ENCODE measurements around the gene FEZF2.

FEZF2 gene

GRCh38 chr3:62387251-62387650 lies 13.9 kb upstream of the FEZF2 start:
- H3K9me3 ChIP-seq (ENCODE audit: control insufficient read depth, low read length), result no peaks in the 10 kb centered on the region
- no peaks in the 10 kb centered on the region for H3K4me1 ChIP-seq (ENCODE audit: control insufficient read depth, insufficient read depth, low read length)
- no peaks in the 10 kb centered on the region for H3K36me3 ChIP-seq (ENCODE audit: control insufficient read depth, insufficient read depth, low read length)
- peaks cover under 1% of the 10 kb centered on the region for H3K27me3 ChIP-seq (ENCODE audit: control insufficient read depth, insufficient read depth, low read length)
- H3K4me3 ChIP-seq (ENCODE audit: low read length), result no peak overlapping the region
- no peak overlapping the region for H3K9ac ChIP-seq (ENCODE audit: low read length)

- Histone ChIP-seq H3K9me3 (ENCODE audit: control insufficient read depth, low read length) (no peaks in the 10 kb centered on the region), H3K9ac (ENCODE audit: low read length) (no peak overlapping the region), H3K36me3 (ENCODE audit: control insufficient read depth, insufficient read depth, low read length) (no peaks in the 10 kb centered on the region), H3K27me3 (ENCODE audit: control insufficient read depth, insufficient read depth, low read length) (peaks cover 69% of the 10 kb centered on the region), H3K4me1 (ENCODE audit: control insufficient read depth, insufficient read depth, low read length) (no peaks in the 10 kb centered on the region), H3K4me3 (ENCODE audit: low read length) (no peak overlapping the region)
Measured at GRCh38 chr3:62379321-62379798, 6.0 kb upstream of the FEZF2 start.

GRCh38 chr3:62378921-62379320 lies 5.6 kb upstream of the FEZF2 start:
- Histone ChIP-seq H3K4me3 (ENCODE audit: low read length) (no peak overlapping the region), H3K4me1 (ENCODE audit: control insufficient read depth, insufficient read depth, low read length) (no peaks in the 10 kb centered on the region), H3K27me3 (ENCODE audit: control insufficient read depth, insufficient read depth, low read length) (peaks cover 73% of the 10 kb centered on the region), H3K9ac (ENCODE audit: low read length) (no peak overlapping the region), H3K36me3 (ENCODE audit: control insufficient read depth, insufficient read depth, low read length) (no peaks in the 10 kb centered on the region), H3K9me3 (ENCODE audit: control insufficient read depth, low read length) (no peaks in the 10 kb centered on the region)

GRCh38 chr3:62378311-62378789 lies 5.0 kb upstream of the FEZF2 start:
- Histone ChIP-seq H3K9me3 (ENCODE audit: control insufficient read depth, low read length) (no peaks in the 10 kb centered on the region), H3K27me3 (ENCODE audit: control insufficient read depth, insufficient read depth, low read length) (peaks cover 79% of the 10 kb centered on the region), H3K9ac (ENCODE audit: low read length) (no peak overlapping the region), H3K4me1 (ENCODE audit: control insufficient read depth, insufficient read depth, low read length) (no peaks in the 10 kb centered on the region), H3K4me3 (ENCODE audit: low read length) (no peak overlapping the region), H3K36me3 (ENCODE audit: control insufficient read depth, insufficient read depth, low read length) (no peaks in the 10 kb centered on the region)

- H3K36me3 ChIP-seq (ENCODE audit: control insufficient read depth, insufficient read depth, low read length), result no peaks in the 10 kb centered on the region
- H3K4me3 ChIP-seq (ENCODE audit: low read length), result no peak overlapping the region
- no peaks in the 10 kb centered on the region for H3K4me1 ChIP-seq (ENCODE audit: control insufficient read depth, insufficient read depth, low read length)
- H3K9me3 ChIP-seq (ENCODE audit: control insufficient read depth, low read length), result no peaks in the 10 kb centered on the region
- H3K27me3 ChIP-seq (ENCODE audit: control insufficient read depth, insufficient read depth, low read length), result peaks cover 88% of the 10 kb centered on the region
- H3K9ac ChIP-seq (ENCODE audit: low read length), result no peak overlapping the region
Measured at GRCh38 chr3:62376906-62377877, 3.8 kb upstream of the FEZF2 start.

- no peaks in the 10 kb centered on the region for H3K9me3 ChIP-seq (ENCODE audit: control insufficient read depth, low read length)
- peaks cover 92% of the 10 kb centered on the region for H3K27me3 ChIP-seq (ENCODE audit: control insufficient read depth, insufficient read depth, low read length)
- H3K9ac ChIP-seq (ENCODE audit: low read length), result no peak overlapping the region
- no peaks in the 10 kb centered on the region for H3K36me3 ChIP-seq (ENCODE audit: control insufficient read depth, insufficient read depth, low read length)
- H3K4me1 ChIP-seq (ENCODE audit: control insufficient read depth, insufficient read depth, low read length), result no peaks in the 10 kb centered on the region
- H3K4me3 ChIP-seq (ENCODE audit: low read length), result no peak overlapping the region
Measured at GRCh38 chr3:62376454-62376720, 3.0 kb upstream of the FEZF2 start.

GRCh38 chr3:62375655-62376453 lies 2.5 kb upstream of the FEZF2 start:
- H3K9ac ChIP-seq (ENCODE audit: low read length), result no peak overlapping the region
- no peaks in the 10 kb centered on the region for H3K9me3 ChIP-seq (ENCODE audit: control insufficient read depth, low read length)
- H3K36me3 ChIP-seq (ENCODE audit: control insufficient read depth, insufficient read depth, low read length), result no peaks in the 10 kb centered on the region
- peaks cover 93% of the 10 kb centered on the region for H3K27me3 ChIP-seq (ENCODE audit: control insufficient read depth, insufficient read depth, low read length)
- no peak overlapping the region for H3K4me3 ChIP-seq (ENCODE audit: low read length)
- no peaks in the 10 kb centered on the region for H3K4me1 ChIP-seq (ENCODE audit: control insufficient read depth, insufficient read depth, low read length)

- Histone ChIP-seq H3K9me3 (ENCODE audit: control insufficient read depth, low read length) (no peaks in the 10 kb centered on the region), H3K4me1 (ENCODE audit: control insufficient read depth, insufficient read depth, low read length) (peaks cover under 1% of the 10 kb centered on the region), H3K27me3 (ENCODE audit: control insufficient read depth, insufficient read depth, low read length) (peaks cover 96% of the 10 kb centered on the region), H3K36me3 (ENCODE audit: control insufficient read depth, insufficient read depth, low read length) (no peaks in the 10 kb centered on the region), H3K9ac (ENCODE audit: low read length) (no peak overlapping the region), H3K4me3 (ENCODE audit: low read length) (no peak overlapping the region)
Measured at GRCh38 chr3:62374341-62375218, 1.2 kb upstream of the FEZF2 start.

GRCh38 chr3:62373714-62374333 lies 474 bp upstream of the FEZF2 start:
- H3K4me3 ChIP-seq (ENCODE audit: low read length), result no peak overlapping the region
- no peak overlapping the region for H3K9ac ChIP-seq (ENCODE audit: low read length)
- H3K27me3 ChIP-seq (ENCODE audit: control insufficient read depth, insufficient read depth, low read length), result peaks cover 97% of the 10 kb centered on the region
- H3K36me3 ChIP-seq (ENCODE audit: control insufficient read depth, insufficient read depth, low read length), result no peaks in the 10 kb centered on the region
- peaks cover 8% of the 10 kb centered on the region for H3K4me1 ChIP-seq (ENCODE audit: control insufficient read depth, insufficient read depth, low read length)
- no peaks in the 10 kb centered on the region for H3K9me3 ChIP-seq (ENCODE audit: control insufficient read depth, low read length)

GRCh38 chr3:62372621-62373041 lies 719 bp downstream of the FEZF2 start:
- no peak overlapping the region for H3K9ac ChIP-seq (ENCODE audit: low read length)
- H3K9me3 ChIP-seq (ENCODE audit: control insufficient read depth, low read length), result no peaks in the 10 kb centered on the region
- H3K27me3 ChIP-seq (ENCODE audit: control insufficient read depth, insufficient read depth, low read length), result peaks cover 98% of the 10 kb centered on the region
- H3K36me3 ChIP-seq (ENCODE audit: control insufficient read depth, insufficient read depth, low read length), result no peaks in the 10 kb centered on the region
- H3K4me3 ChIP-seq (ENCODE audit: low read length), result no peak overlapping the region
- peaks cover 8% of the 10 kb centered on the region for H3K4me1 ChIP-seq (ENCODE audit: control insufficient read depth, insufficient read depth, low read length)

Data from mucosa of stomach (tissue), 1 donor.